Amygdala (tissue), 56 donors: ENCODE measurements around the gene DCHS1.

Experiments used
- DNase-seq, 56 donors: peaks; one replicate each; lab custom pipeline; 2025; lab: John Stamatoyannopoulos, UW

DCHS1 gene

DNA sequence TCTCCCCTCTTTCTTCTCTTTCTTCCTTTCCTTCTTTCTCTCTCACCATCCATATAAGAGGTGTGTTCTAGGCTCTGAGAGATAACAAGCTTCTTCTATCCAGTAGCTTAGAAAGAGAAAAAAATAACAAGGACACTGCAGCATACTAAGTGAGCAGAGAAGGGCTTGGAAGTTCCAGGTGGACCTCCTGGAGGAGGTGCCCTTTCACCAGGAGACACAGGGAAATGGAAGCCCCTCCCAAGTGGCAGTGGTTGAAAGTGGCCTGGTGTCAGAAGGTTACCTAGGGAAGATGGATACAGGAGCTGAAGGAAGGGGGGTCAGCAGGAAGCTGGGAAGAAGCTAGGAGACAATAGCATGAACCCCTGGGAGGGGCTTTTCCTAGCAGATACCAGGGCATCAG lies 5.5 kb downstream of the DCHS1 start:
- no peak for DNase-seq

DNA sequence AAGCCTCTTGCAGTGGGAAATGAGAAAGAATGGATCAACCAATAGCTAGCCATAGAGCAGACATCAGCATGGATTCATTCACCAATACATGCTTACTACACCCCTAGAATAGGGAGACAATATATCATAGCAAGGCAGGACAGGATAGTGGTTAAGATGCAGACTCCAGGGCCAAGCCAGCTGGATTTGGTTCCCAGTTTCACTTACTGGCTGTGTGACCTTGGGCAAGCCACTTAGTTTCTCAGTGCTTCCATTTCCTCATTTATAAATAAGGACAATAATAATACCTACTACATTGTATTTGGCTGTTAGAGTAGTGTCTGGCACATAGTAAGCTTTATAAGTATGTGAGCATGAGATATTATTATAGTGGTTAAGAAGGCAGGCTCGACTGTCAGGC lies 7.1 kb downstream of the DCHS1 start:
- no peak for DNase-seq

DNA sequence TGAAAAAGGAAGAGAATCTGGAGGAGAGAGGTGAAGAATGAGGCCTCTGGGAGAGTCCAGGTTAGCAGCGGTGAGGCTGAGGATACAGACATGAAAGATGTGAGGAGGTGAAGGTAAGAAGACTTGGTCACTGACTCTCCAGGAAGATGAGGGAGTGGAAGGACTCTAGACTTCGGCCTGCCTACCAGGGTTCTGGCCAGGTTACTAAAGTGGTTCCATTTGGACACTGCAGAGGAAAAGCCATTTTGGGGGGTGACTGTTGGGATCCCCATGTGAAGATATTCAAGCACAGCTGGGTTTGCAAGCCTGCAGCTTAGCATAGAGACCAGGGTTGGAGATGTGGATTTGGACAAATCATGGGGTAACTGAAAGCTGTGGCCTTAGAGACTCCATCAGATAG lies 7.8 kb downstream of the DCHS1 start:
- DNase-seq, result no peak

DNA sequence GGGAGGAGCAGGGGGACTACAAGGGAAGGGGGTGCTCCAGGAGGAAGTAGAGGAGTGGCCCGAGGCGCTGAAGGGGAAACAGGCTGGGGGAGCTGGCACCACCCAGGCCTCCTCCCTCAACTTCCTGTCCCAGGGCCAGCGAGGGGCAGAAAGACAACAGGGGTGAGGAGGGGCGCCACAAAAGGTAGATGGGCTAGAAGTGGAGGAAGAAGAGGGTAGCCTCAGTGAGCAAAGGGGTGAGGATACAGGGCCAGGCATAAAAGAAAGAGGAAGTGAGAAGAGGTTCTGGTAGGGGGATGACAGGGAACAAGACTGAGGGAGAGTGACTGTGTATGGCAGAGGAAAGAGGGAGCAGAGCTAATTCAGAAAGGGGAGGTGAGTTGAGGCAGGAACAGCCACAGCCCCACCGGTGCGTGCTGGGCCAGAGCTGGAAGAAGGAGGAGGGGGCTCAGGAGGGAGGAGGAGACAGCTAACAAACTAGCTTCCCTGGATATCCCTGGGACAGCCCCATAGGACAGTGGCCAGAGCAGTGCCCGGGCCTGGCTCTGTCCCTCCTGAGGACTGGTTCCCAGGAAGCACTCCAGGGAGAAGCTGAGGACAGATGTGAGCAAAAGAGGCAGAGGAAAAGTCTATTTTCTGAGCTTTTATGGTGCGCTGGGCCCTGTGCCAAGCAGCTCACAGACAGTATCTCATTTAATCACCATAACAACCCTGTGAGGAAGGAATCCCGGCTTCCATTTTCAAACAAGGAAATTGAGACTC lies 8.5 kb downstream of the DCHS1 start:
- DNase-seq, result peak in 2 of 56 donors; percentile 12 to 14

DNA sequence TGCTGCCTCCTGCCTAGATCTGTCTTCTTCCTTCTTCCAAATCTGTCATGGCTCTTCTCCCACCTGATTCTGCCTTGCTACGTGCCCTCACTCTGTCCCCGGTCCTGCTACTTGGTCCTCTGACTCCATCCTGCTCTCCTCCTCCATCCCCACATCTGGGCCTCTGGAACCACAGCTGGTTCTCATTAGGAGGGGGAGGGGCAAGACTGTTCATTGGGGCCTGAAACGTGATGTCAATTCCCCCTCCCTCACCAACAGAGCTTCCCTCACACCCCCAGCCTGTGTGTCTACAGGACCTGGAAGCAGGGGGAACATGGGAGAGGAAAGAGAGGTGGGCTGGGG lies 9.1 kb downstream of the DCHS1 start:
- DNase-seq, result no peak

DNA sequence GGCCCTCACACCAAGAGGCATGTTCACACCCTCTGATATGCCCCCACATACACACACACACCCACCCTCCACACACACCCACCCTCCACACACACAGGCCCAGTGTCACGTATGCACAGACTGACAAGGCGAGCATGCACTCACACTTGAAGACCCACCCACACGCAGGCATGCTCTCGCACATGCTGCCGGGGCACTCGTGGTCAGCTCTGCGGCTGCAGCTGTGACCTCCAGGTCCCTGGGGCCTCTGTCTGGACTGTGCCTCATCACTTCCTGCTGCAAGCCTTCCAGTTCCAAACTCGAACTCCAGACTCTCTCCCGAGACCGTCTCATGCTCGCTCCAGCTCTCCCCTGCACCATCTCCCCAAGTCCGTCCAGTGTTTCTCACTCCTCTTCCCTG lies 9.5 kb downstream of the DCHS1 start:
- DNase-seq, result no peak

DNA sequence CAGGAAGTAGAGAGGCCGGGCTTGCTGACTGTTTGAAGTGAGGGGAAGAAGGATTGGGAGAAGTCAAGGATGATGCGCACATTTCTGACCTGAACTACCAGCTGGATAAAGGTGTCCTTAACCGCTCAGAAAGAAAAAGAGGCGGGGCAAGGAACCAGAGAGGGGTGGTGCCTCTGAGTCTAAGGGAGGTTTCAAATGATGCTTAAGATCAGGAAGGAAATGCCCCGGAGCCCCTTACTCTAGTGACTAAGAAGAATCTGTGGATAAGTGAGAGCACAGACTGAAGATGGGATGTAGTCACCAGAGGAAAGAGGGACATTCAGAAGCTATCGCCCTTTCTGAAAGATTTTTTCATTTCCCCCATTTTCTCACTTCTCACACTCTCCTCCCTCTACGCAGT lies 12.7 kb downstream of the DCHS1 start:
- no peak for DNase-seq

DNA sequence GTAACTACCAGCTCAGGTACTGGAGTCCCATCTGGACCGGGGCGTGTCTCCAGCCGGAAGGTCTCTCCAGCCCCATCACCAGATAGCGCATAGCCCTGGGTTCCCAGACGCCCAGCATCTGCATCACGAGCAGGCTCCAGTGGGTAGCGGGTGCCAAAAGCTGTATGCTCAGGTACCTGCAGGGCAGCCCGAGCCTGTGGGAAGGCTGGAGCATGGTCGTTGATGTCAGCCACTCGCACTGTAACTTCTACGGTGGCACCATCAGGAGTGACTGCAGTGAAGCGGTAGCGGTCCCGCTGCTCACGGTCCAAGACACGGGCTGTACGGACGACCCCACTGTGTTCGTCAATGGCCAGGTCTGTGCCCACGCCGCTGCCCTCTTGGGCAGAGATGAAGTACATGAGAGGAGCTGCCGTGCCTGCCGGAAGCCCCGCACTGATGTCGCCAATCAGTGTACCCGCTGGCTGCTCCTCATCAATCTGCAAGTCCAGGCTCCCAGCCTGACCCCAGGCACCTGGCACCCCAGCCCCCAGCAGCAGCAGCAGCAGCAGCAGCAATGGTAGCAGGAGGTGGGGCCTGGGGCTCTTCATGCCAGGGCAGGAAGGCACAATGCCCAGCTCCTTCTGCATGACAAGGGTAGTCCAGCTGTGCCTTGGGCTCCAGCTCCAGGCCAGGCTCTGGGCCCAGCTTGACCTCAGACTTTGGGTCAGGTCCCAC lies 14.5 kb downstream of the DCHS1 start:
- DNase-seq, result peak in 37 of 56 donors; percentile 13 to 80 (median 49)

DNA sequence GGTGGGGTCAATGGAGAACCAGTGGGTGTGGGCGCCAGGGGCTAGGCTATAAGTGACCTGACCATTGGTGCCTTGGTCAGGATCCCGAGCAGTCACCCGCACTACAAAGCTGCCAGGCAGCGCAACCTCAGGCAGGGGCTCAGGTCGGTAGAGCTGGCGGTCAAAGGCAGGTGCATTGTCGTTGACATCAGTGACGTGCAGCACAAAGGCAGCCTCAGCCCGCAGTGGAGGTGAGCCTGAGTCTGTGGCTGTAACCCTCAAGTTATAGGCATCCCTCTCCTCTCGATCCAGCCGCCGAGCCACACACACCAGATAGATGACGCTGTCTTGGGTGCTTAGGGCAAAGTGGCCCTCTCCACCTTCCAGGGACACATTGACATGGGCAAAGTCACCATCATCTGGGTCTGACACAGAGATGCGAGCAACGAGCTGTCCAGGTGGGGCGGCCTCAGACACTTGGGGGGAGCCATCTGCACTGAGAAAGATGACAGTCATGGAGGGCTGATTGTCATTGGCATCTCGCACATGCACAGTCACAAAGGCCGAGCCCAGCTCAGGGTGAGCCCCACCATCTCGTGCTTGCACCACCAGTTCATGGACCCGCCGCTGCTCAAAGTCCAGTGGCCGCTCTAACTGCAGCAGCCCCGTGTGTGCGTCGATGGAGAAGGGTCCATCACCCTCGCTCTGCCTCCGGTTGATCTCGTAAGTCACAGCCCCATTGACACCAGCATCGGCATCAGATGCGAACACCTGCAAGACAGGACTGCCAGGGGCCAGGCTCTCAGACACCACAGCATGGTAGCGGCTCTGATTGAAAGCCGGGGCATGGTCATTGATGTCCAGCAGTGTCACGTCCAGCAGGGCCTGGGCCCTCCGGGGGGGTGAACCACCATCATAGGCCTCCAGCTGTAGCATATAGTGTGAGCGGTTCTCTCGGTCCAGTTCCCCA lies 15.3 kb downstream of the DCHS1 start:
- no peak for DNase-seq

DNA sequence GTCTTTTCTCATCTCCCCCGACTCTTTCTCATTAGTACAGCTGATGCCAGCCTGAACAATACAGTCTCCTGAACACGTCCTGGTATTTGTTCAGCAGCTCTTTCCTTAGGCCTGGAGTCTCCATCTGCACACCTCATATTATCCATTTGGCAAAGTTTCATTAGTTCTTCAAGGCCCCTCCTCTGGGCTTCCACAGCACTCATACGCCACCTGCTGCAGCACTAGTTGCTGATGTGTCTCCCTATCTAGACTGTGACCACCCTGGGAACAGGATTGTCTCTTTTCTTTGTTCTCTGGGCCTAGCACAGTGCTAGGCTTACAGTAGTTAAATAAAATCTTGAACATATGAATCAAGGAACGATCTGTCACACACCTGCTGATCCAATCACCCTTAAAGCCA lies 17.2 kb downstream of the DCHS1 start:
- no peak for DNase-seq

DNA sequence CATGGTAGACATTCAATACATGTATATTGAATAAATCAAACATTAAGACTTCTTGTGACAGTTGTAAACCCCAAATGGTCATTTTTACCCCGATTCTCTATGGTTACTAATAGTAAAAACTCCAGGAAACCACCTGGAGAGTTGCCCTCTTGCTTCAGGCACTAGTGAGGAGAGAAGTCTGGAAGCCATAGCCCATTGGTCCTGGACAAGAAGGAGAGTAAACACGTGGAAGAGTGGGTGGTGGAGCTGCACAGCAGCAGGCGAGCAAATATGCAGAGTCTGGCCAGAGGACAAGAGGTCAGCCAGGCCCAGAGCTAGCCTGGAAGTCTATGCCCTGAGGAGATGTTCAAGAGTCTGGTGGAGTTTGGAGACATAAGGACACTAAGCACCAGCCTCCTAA lies 17.7 kb downstream of the DCHS1 start:
- DNase-seq, result peak in 1 of 56 donors; percentile 19

DNA sequence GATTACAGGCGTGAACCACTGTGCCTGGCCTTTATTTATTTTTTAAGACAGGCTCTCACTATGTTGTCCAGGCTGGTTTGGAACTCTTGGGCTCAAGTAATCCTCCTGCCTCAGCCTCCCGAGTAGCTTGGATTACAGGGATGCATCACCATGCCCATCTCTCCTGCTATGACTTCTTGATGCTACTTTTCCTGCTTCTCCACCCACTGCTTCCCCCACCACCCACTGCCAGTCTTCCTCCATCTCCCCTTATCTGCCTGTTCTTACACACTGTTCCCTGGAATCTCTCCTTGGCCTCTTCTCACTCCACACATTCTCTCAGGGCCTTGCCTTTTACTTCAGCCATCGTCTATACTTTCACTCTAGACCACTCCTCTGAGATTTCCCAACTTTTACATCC lies 19.1 kb downstream of the DCHS1 start:
- DNase-seq, result no peak

DNA sequence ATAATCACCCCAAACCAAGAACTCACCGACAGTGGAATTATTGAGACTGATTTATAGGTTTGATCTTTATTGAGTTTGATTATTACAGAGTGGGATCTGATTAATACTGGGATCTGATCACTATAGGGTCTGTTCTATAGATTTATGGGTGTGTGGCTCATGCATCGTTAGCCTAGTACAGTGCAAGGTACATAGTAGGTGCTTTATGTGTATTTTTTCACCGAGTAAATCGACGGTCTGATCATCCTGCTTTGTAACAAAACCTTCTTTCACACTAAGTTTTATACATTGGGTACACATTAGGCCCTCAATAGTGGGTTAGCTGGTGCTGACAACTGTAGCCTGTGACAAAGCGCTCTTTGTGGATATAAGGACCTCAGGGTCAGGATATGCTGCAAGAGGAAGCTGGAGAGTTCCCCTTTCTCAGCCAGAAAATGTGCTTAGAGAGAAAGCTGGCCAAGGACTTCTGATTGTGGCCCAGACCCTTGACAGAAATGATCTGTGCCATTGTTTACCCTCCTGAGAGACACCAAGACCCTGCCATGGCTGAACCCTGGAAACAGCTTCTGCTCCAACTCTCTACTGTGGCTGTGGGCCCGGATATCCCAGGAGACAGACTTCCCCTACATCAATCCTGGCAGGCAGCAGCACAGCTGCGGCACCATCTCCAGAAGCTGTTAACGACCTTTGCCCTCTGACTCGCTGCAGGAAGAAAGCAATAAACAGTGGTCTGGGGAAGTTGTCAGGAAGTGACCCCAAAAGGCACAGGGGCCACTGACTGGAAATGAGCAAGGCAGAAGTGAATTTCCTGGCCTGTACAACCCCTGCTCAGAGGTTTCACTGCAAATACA lies 20.3 kb downstream of the DCHS1 start:
- DNase-seq, result peak in 43 of 56 donors; percentile 8 to 84 (median 55)

DNA sequence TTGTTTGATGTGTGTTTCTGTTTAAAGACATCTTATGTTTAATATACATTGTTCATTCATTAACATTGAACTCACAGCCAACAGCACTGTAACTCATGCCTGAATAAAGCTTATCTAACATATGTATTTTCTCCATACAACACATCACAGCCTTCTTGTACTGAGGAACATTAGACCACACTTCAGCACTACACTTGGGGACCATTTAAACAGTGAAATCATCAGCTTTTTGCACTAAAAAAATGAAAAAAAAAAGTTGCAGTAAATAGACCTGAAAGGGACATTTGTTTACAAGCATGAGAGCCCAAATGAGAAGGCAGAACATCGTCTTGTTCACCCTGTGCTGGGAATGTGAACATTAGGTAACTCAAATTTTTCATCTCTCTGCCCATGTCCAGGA lies 21.1 kb downstream of the DCHS1 start:
- no peak for DNase-seq

DNA sequence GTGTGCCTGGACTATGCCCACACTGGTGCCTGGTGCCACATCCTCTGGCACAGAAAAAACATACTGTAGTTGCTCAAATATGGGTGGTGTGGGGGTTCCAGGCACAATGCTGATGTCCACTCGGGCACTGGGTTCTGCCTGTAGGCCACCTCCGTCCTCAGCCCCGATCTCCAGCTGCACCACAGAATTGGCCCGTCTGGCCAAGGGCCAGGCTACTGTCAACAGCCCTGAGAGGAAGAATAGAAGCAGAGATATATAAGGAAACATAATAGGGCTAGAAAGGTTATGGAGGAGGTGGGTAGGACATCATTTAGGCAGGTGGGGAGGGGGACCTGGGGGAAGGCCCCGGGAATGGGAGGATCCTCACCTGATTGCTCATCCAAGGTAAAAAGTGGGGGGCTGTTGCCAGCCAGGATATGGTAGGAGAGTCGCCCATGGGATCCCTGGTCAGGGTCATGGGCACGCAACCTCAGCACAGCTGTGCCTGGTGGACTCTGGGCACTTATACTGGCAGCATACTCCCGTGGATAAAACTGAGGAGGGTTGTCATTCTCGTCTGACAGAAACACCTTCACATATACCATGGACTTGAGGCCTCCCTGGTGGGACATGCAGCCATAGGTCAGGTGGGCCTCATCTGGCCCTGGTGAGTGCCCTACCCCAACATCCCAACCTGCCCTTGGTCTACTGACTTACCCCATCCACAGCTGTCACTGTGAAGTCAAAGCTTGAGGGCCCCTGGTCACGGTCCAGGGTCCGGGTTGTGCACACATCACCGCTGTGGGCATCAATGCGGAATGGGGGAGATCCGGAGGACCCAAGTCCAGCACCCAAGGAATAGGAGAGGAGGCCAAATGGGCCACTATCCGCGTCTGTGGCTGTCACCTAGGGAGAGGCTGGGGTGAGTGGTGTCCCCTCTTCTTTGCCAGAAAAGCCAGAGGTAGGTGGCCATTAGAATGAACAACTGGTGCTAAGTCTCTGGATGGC lies 21.9 kb downstream of the DCHS1 start:
- no peak for DNase-seq

DNA sequence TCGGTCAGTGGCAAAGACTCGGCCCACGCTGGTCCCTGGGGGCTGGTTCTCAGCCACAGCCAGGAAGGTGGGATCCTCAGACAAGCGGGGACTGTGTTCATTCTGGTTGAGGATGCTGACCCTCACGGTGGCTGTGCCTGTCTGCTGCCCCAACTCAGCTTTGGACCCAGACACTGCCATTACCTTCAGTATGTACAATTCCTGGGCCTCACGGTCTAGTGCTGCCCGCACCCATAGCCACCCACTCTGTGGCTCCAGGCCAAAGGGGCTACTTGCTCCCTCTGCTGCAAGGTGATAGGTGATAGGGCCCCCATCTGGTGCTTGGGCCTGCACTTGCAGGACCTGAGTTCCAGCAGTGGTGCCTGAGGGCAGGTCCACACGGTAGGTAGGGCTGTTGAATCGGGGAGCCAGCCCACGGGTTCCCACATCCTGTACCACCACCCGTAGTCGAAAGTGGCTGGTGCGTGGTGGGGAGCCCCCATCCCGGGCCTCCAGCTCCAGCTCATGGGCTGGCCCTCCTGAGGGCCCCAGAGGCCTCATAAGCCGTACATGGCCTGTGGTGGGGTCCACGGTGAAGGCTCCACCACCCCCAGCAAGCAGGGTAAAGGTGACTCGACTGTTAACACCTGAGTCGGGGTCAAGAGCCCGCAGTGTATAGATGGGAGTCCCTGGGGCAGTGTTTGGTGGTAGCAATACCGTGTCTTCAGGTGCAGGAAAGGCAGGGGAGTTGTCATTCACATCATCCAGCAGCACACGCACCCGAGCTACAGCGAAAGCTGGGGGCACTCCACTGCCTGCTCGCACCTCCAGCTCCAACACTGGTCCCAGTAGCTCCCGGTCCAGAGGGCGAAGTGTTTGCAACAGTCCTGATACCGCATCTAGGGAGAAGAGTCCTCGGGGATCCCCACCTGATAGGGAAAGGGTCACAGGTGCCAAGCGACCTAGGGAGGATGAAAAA lies 23.2 kb downstream of the DCHS1 start:
- DNase-seq, result no peak

DNA sequence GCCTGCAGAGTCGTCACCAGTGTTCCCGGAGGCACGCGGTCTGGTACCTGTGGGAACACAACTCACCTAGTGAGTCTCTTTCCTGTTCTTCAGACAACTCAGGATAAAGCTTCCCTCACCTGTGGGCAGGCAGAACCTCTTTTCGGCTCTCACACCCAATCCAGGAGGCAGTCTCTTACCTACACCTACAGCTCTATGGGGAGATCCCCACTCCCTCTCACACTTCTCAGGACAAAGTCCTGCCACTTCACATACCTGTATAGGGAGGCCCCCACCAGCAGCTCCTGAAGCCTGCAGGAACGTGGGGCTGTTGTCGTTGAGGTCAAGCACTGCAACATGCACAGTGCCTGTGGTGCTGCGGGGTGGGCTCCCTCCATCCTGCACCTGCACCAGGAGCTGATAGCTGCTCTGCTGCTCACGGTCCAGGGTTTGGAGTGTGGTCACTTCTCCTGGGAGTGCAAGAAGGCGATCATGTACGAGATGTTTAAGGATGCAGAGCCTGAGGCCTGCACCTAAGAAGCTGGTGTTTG lies 24.2 kb downstream of the DCHS1 start:
- DNase-seq, result no peak
